ENCODE measurements around the gene OCRL.

Gene OCRL

GRCh38 chrX:129529685-129530281 lies 10.3 kb upstream of the OCRL start:
- TF ChIP-seq TAF1 (IDR thresholded peaks at IDR 0.05; ENCODE audit: borderline replicate concordance, insufficient read depth, low read length) (no peak), FOXP2 (optimal IDR thresholded peaks at IDR 0.05; ENCODE audit: borderline replicate concordance, extremely low read depth, extremely low read length, insufficient read depth) (no peak), SIN3A (IDR thresholded peaks at IDR 0.05; ENCODE audit: borderline replicate concordance, insufficient read depth, low read length) (no peak), REST (IDR thresholded peaks at IDR 0.05; ENCODE audit: insufficient read depth in 1 of 2, low read depth in 2 of 2, low read length in 2 of 2) (no peak), POLR2AphosphoS5 (IDR thresholded peaks at IDR 0.05; ENCODE audit: low read depth, low read length) (no peak)

- TF ChIP-seq SIN3A (IDR thresholded peaks at IDR 0.05; ENCODE audit: borderline replicate concordance, insufficient read depth, low read length) (no peak), REST (IDR thresholded peaks at IDR 0.05; ENCODE audit: insufficient read depth in 1 of 2, low read depth in 2 of 2, low read length in 2 of 2) (no peak), POLR2AphosphoS5 (IDR thresholded peaks at IDR 0.05; ENCODE audit: low read depth, low read length) (no peak), FOXP2 (optimal IDR thresholded peaks at IDR 0.05; ENCODE audit: borderline replicate concordance, extremely low read depth, extremely low read length, insufficient read depth) (no peak), TAF1 (IDR thresholded peaks at IDR 0.05; ENCODE audit: borderline replicate concordance, insufficient read depth, low read length) (no peak)
These were observed 9.6 kb upstream of the OCRL start for GRCh38 chrX:129530410-129530809.

- no peak for TF ChIP-seq TAF1 (IDR thresholded peaks at IDR 0.05; ENCODE audit: borderline replicate concordance, insufficient read depth, low read length)
- TF ChIP-seq SIN3A (IDR thresholded peaks at IDR 0.05; ENCODE audit: borderline replicate concordance, insufficient read depth, low read length), result no peak
- TF ChIP-seq REST (IDR thresholded peaks at IDR 0.05; ENCODE audit: insufficient read depth in 1 of 2, low read depth in 2 of 2, low read length in 2 of 2), result no peak
- no peak for TF ChIP-seq FOXP2 (optimal IDR thresholded peaks at IDR 0.05; ENCODE audit: borderline replicate concordance, extremely low read depth, extremely low read length, insufficient read depth)
- TF ChIP-seq POLR2AphosphoS5 (IDR thresholded peaks at IDR 0.05; ENCODE audit: low read depth, low read length), result no peak
These were observed 8.9 kb upstream of the OCRL start for GRCh38 chrX:129531132-129531531.

- TF ChIP-seq POLR2AphosphoS5 (IDR thresholded peaks at IDR 0.05; ENCODE audit: low read depth, low read length) (no peak), FOXP2 (optimal IDR thresholded peaks at IDR 0.05; ENCODE audit: borderline replicate concordance, extremely low read depth, extremely low read length, insufficient read depth) (no peak), TAF1 (IDR thresholded peaks at IDR 0.05; ENCODE audit: borderline replicate concordance, insufficient read depth, low read length) (no peak), REST (IDR thresholded peaks at IDR 0.05; ENCODE audit: insufficient read depth in 1 of 2, low read depth in 2 of 2, low read length in 2 of 2) (no peak), SIN3A (IDR thresholded peaks at IDR 0.05; ENCODE audit: borderline replicate concordance, insufficient read depth, low read length) (no peak)
These were observed 5.1 kb upstream of the OCRL start for GRCh38 chrX:129534816-129535578.
